ENCODE results near the gene ZNF467. TPM values are rescaled to one million over a fixed set of nuclear protein-coding genes. Genes with fewer than 3 reads are reported as not detected.

Gene ZNF467
- total and polyA plus RNA-seq, 2 donors (not counting 3 experiments of a cell fraction or from before 2014, with no cell fraction given): 4.2 to 8.9 TPM

- no peak overlapping the region for H3K27ac ChIP-seq (ENCODE audit: insufficient read depth, low read depth, low read length)
- no peaks in the 10 kb centered on the region for H4K20me1 ChIP-seq (replicated peaks; ENCODE audit: control insufficient read depth, extremely low read depth, insufficient read depth, low read length)
- ChIA-PET CTCF (interaction anchor here (1.1 to 5.4 kb wide), 2 partner anchors 12 to 13 kb away, joined by 3 to 39 read pairs; no protein-coding TSS in a partner anchor), POLR2A (no interaction called here)
- no TSS peak for BruUV-seq (replicated peaks)
- FAIRE-seq (no peak), DNase-seq (ENCODE audit: low read depth, low spot score) (no peak)
- peaks cover 0 to 16% of the 10 kb centered on the region in 2 experiments for H3K36me3 ChIP-seq (ENCODE audit: control insufficient read depth in 2 of 2, extremely low read depth in 1 of 2, insufficient read depth in 2 of 2, low read length in 2 of 2)
- no peaks in the 10 kb centered on the region for H3K9me3 ChIP-seq (replicated peaks; ENCODE audit: control insufficient read depth, insufficient read depth, low read length)
- dilution Hi-C loops (cut with MboI; ENCODE audit: extremely low pct_ligation_motif_present, low sequenced_read_pairs) (no loop called here), intact Hi-C loops (cut with micrococcal nuclease) (no loop called here)
- no peaks in the 10 kb centered on the region for H3K79me2 ChIP-seq (ENCODE audit: control insufficient read depth, insufficient read depth, low read length)
- no peaks in the 10 kb centered on the region for H3K27me3 ChIP-seq (ENCODE audit: control insufficient read depth in 2 of 2, insufficient read depth in 2 of 2, low read length in 2 of 2)
- no peak overlapping the region for H2AFZ ChIP-seq (ENCODE audit: low read depth, low read length)
- H3K9me1 ChIP-seq (replicated peaks; ENCODE audit: control insufficient read depth, extremely low read depth, insufficient read depth, low read length): no peaks in the 10 kb centered on the region
- no peak overlapping the region for H3K9ac ChIP-seq (replicated peaks; ENCODE audit: extremely low read depth, insufficient read depth, low read length)
- TF ChIP-seq CTCF (IDR thresholded peaks at IDR 0.05; ENCODE audit: extremely low read depth in 1 of 2, insufficient read depth in 1 of 2, low read depth in 1 of 2, low read length in 2 of 2): no peak
- no peak for TF ChIP-seq POLR2AphosphoS5 (IDR thresholded peaks at IDR 0.05; ENCODE audit: insufficient read depth, low read depth, low read length)
- TF ChIP-seq FOS (IDR thresholded peaks at IDR 0.05; ENCODE audit: borderline replicate concordance, insufficient read depth, low read length): no peak
- TF ChIP-seq EZH2 (IDR thresholded peaks at IDR 0.05; ENCODE audit: borderline replicate concordance, low read depth, low read length, severe bottlenecking): no peak
- TF ChIP-seq POLR2A (IDR thresholded peaks at IDR 0.05; ENCODE audit: low read depth, low read length): no peak
- no peak overlapping the region for H3K4me2 ChIP-seq (ENCODE audit: insufficient read depth, low read length)
- H3K4me1 ChIP-seq (ENCODE audit: control insufficient read depth, extremely low read depth, insufficient read depth, low read length): no peaks in the 10 kb centered on the region
- no peak overlapping the region for H3K4me3 ChIP-seq (replicated peaks in 1 of 3; ENCODE audit: insufficient read depth in 1 of 3, low read depth in 1 of 3, low read length in 3 of 3)
These were observed 43.8 kb downstream of the ZNF467 start for GRCh38 chr7:149729586-149729982.

Data from endothelial cell of umbilical vein (primary cell).